ENCODE data around the gene RAB36. TPM values are rescaled to one million over a fixed set of nuclear protein-coding genes. Genes with fewer than 3 reads are reported as not detected.

Gene RAB36
- total RNA-seq, 1 donor from 2014 or later: 2.9 TPM

DNA sequence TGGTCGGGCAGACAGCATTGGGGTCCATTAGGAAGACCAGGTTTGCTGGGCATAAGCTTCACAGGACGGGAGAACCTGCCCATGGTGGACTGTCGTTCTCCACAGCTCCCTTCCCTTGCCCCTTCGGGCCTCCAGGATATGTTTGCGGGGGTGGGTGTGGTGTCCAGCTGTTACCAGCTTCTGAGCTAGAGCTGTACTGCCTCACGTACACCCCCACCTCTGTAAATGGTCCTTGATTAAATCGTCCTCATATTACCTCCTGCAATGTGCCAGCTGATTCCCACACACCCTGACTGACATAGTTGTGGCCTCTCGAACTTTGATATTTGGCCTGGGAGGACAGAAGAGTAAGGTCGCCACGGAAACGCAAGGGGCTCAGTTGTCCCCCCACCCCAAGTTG lies 18.8 kb downstream of the RAB36 start:
- no peak for DNase-seq (ENCODE audit: low spot score)
- no peaks in the 10 kb centered on the region for H3K9me3 Mint-ChIP-seq (ENCODE audit: low read depth)
- H3K27me3 Mint-ChIP-seq (ENCODE audit: low read depth): peaks cover 3% of the 10 kb centered on the region
- no peak overlapping the region for H3K27ac Mint-ChIP-seq (ENCODE audit: unreplicated experiment)
- no peaks in the 10 kb centered on the region for H3K36me3 Mint-ChIP-seq (ENCODE audit: low read depth)
- no peak for TF ChIP-seq CTCF (IDR thresholded peaks at IDR 0.05)
- no peak overlapping the region for H3K4me3 Mint-ChIP-seq (ENCODE audit: unreplicated experiment)
- no peaks in the 10 kb centered on the region for H3K4me1 Mint-ChIP-seq (ENCODE audit: low read depth)

GRCh38 chr22:23166042-23166831 lies 21.0 kb downstream of the RAB36 start:
- H3K36me3 Mint-ChIP-seq (ENCODE audit: low read depth): no peaks in the 10 kb centered on the region
- no peak overlapping the region for H3K4me3 Mint-ChIP-seq (ENCODE audit: unreplicated experiment)
- H3K4me1 Mint-ChIP-seq (ENCODE audit: low read depth): no peaks in the 10 kb centered on the region
- no peak for DNase-seq (ENCODE audit: low spot score)
- H3K9me3 Mint-ChIP-seq (ENCODE audit: low read depth): no peaks in the 10 kb centered on the region
- TF ChIP-seq CTCF (IDR thresholded peaks at IDR 0.05): no peak
- H3K27me3 Mint-ChIP-seq (ENCODE audit: low read depth): peaks cover 3% of the 10 kb centered on the region
- no peak overlapping the region for H3K27ac Mint-ChIP-seq (ENCODE audit: unreplicated experiment)

DNA sequence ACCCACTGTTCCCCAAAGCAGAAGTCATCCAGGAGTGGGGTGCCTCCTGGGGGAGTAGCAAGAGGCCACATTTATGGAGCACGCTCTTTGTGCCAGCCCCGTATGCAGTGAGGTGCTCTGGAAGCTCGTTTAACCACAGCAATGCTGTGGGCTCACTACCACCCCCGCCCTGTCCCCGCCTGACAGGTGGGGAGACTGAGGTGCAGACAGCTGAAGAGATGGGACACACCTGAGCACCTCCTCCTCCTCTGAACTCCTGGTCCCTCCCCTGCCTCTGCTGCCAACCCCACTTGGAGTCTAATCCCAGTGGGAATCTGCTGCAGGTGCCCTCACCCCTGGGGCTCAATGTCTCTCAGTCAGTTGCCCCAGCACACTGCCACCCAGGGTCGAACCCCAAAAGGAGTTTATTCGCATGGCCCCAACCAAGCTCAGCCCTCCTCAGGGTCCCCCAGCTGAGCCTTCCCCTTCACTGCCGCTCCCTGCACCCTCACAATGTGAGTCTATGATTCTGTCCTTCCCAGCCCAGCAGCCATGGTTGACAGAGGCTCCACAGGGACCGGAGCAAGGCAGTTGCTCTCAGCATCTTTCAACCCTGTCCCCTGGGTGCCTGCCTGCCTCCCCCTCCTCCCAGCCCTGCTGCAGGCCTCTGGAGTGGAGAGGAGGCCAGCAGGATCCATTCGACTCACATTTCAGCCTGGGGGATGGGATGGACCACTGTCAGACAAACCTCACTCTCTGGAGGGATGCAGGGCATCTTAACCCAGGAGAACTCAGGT lies 21.8 kb downstream of the RAB36 start:
- Mint-ChIP-seq H3K9me3 (ENCODE audit: low read depth) (no peaks in the 10 kb centered on the region), H3K27ac (ENCODE audit: unreplicated experiment) (no peak overlapping the region), H3K4me1 (ENCODE audit: low read depth) (no peaks in the 10 kb centered on the region), H3K4me3 (ENCODE audit: unreplicated experiment) (no peak overlapping the region), H3K27me3 (ENCODE audit: low read depth) (peaks cover 3% of the 10 kb centered on the region), H3K36me3 (ENCODE audit: low read depth) (no peaks in the 10 kb centered on the region)
- no peak for DNase-seq (ENCODE audit: low spot score)
- no peak for TF ChIP-seq CTCF (IDR thresholded peaks at IDR 0.05)

DNA sequence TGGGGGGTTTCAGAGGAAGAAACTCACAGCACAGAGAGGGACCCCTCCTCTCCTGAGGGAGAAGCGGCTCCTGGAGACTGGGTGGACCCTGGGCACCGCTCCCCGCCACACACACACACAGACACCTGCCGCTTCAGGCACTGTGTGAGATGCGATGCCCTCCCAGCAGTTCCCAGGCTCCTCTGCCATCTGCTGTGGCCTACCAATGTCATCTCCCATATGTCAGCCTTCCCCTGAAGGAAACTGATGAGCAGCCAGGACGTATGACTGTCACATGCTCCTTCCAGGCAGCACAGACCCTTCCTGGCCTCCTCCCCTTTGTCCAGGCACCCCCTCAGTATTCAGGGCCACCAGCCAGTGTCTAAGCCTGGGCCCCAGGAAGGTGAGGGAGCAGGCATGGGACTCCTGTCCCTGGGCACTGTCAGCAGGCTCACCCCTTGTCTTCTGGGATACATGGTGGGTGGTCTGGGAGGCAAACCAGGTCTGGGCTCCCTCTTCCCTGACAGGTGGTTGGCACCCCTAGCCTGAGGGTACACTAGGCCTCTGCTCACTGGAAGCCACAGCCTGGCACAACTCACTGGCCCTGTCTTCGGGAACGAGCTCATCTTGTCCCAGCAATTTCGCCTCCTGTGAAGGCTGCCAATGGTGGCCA lies 23.2 kb downstream of the RAB36 start:
- H3K4me3 Mint-ChIP-seq (ENCODE audit: unreplicated experiment): no peak overlapping the region
- H3K36me3 Mint-ChIP-seq (ENCODE audit: low read depth): no peaks in the 10 kb centered on the region
- H3K4me1 Mint-ChIP-seq (ENCODE audit: low read depth): no peaks in the 10 kb centered on the region
- peaks cover 3% of the 10 kb centered on the region for H3K27me3 Mint-ChIP-seq (ENCODE audit: low read depth)
- H3K27ac Mint-ChIP-seq (ENCODE audit: unreplicated experiment): no peak overlapping the region
- TF ChIP-seq CTCF (IDR thresholded peaks at IDR 0.05): no peak
- no peaks in the 10 kb centered on the region for H3K9me3 Mint-ChIP-seq (ENCODE audit: low read depth)
- DNase-seq (ENCODE audit: low spot score): no peak

DNA sequence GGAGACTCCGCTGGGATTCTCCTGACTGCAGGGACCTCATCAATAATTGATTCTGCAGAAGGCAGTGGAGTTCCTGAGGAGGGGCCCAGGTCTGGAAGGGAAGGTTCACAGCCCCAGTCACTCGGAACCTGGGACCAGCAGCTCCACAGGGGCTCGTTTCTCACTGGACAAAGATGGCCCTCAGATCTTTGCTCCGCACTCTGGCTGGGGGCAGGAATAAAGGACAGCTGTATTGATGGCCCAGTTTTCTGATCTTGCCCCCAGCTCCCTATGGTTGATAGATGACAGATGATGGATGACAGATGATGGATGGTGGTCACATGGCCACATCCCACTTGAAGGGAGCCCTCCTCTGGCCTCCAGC lies 23.7 kb downstream of the RAB36 start:
- Mint-ChIP-seq H3K4me3 (ENCODE audit: unreplicated experiment) (no peak overlapping the region), H3K36me3 (ENCODE audit: low read depth) (no peaks in the 10 kb centered on the region), H3K27ac (ENCODE audit: unreplicated experiment) (no peak overlapping the region), H3K9me3 (ENCODE audit: low read depth) (no peaks in the 10 kb centered on the region), H3K4me1 (ENCODE audit: low read depth) (peaks cover 2% of the 10 kb centered on the region), H3K27me3 (ENCODE audit: low read depth) (peaks cover 3% of the 10 kb centered on the region)
- no peak for TF ChIP-seq CTCF (IDR thresholded peaks at IDR 0.05)
- no peak for DNase-seq (ENCODE audit: low spot score)
